GF-D8 (cell line): Measurements from ENCODE around the gene RETNLB.

Experiments used
- DNase-seq: peaks from one replicate; lab custom pipeline; 2025; lab: John Stamatoyannopoulos, UW

RETNLB gene

DNA sequence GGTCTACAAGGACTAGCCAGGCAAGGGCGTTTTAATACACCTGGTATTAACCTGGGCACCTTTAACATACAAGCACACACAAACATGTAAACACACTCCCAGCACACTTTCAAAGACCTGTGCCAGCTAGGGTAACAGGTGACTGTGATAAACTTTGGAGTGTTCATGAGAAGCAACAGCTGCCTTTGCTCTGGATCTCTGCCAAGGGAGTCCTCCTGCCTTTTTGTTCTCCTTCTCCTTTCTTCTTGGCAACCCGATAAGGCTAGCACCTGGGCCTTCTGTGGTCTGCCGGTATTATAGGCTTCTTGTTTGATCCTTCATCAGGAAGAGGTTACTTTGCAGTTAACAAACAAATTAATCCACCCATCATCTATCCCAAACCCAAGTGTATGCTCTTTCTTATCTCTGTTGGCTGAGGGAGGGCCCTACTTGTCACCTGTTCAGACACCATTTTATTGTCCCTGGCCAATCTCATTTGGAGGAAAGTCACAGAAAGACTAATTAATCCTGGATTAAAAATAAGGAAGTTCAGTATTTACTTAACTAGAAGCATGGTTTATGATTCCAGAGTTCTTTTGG, at the start of gene RETNLB:
Gene RETNLB, minus strand, starts transcription at position 7 of the 579 bp plus-strand sequence. CDS start 225 bp downstream, outside the sequence.
- no peak for DNase-seq

GRCh38 chr3:108806316-108806715, 49.1 kb upstream of the RETNLB start:
- DNase-seq = no peak

DNA sequence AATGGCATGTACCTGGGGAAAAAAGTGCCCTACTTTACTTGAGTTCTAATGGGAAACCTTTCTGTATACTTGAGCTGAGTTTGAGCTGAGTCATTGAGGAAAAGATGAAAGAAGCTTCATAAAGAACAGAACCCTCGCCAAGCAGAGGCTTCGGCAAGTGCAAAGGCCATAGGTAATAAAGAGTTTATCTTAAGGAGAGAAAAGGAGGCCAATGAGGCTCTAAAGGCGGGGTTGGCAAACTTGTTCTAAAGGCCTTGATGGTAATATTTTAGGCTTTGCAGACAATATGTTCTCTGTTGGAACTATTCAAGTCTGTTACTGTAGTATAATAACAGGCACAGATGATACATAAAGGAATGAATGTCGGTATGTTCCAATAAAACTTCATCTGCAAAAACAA, 47.8 kb upstream of the RETNLB start:
- no peak for DNase-seq

DNA sequence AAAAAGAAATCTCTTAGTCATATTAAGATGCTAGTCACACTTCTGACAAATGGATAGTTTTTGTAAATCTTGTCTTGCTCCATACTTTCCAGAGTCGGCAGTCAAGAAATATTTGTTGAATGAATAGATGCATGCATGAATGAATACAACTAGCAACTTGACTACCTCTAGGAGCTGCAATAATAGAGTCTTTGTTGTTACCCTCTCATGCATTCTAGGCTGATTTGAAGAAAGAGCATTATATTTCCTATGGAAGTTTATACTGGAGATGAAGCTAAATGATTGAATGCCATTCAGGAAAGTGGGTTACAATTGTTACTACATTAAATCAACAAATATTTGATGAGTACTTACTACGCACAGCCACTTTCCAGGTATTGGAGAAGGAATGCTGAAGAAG, 47.2 kb upstream of the RETNLB start:
- no peak for DNase-seq

GRCh38 chr3:108791473-108791872, 34.3 kb upstream of the RETNLB start:
- no peak for DNase-seq

DNA sequence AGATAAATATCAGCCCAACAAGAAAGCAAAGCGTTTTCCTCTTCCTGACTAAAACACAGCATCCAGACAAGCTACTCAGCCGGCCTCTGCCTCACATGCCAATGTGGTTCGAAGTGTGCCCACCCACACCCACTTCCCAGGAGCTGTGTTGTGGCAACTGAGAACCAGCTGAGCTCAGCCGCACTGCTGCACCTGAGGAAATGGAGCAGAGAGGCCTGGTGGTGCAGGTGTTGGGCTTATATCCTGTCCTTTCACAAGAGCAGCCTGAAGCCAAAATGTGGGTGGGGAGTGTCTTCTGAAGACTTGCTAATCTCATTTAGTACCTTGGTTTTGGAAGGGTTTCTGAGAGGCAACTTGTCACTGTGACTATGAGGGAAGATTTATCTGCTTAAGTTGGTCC, 23.0 kb upstream of the RETNLB start:
- no peak for DNase-seq

DNA sequence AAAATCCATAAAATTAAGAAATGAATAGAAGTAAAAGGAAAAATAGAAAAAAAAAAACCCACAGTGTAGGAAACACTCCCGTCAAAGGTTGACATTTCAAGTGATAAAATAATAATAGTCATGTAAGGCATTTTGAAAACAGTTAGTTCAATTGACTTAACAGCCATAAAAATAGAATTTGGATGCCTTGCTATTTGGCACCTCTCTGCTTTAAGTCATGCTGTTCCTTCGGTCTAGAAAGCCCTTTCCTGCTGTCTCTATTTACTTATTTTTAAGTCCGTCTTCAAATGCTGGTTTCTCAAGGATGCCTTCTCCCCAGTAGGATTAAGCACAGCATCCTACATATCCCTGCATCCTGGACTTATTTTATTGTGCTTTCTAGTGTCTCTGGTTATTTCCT, 22.3 kb upstream of the RETNLB start:
- no peak for DNase-seq

DNA sequence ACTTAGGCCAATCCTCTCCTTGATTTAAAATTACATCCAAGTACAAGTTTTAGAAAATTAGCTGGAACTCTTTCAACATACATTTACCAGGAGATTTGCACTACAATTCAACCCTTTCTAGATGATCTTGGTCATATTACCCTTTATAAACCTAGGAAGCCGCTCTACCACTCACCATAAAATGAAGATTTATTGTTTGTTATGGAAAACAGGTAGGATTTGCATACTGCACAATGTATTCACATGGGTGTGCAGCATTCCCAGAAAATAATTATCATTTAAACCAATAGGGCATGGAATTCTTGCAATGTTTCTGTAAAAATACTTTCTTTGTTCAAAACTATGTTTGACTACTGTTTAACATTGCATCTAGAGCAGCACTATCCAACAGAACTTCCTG, 18.4 kb upstream of the RETNLB start:
- DNase-seq = no peak

GRCh38 chr3:108767253-108767652, 10.0 kb upstream of the RETNLB start:
- no peak for DNase-seq

GRCh38 chr3:108755686-108756085, 1.5 kb downstream of the RETNLB start:
- DNase-seq = no peak

GRCh38 chr3:108744762-108745161, 12.4 kb downstream of the RETNLB start:
- DNase-seq = no peak

GRCh38 chr3:108742929-108743328, 14.3 kb downstream of the RETNLB start:
- no peak for DNase-seq

DNA sequence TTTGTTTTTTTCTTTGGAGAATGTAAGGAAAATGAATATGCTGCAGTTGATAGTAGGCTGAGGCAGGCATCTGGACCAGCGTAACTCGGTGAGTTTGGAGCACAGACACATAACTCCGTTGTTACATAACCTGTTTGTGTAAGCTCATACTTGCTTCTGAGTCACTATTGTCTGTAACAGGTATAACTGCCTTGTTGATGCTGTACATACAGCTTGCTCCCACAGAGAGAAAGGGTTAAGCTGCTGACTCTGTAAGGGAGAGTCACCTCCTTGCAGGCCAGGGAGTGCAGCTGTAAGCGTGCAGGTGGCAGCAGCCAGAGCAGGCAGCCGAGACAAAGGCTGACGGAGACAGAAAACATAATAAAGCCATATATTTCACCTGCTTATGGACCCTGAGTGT, 20.4 kb downstream of the RETNLB start:
- no peak for DNase-seq

- DNase-seq = no peak
These were observed 28.3 kb downstream of the RETNLB start for GRCh38 chr3:108728934-108729333.

DNA sequence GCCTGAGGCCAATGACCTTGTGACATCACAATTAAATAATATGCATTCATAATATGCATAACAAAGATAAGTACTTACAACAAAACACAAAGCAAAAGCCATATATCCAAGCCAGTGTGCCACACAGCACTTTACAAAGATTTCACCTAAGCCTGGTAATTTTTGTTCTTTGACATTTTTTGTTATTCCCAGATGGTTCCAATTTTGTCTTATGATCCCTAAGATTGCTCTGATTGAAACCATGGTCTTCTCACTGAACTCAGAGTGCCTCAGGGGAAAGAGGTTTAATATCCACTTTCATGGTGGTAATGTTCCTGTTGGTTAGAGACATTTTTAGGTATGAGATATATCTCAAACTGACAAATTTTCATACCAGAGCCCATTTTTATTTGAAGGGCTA, 29.1 kb downstream of the RETNLB start:
- no peak for DNase-seq

DNA sequence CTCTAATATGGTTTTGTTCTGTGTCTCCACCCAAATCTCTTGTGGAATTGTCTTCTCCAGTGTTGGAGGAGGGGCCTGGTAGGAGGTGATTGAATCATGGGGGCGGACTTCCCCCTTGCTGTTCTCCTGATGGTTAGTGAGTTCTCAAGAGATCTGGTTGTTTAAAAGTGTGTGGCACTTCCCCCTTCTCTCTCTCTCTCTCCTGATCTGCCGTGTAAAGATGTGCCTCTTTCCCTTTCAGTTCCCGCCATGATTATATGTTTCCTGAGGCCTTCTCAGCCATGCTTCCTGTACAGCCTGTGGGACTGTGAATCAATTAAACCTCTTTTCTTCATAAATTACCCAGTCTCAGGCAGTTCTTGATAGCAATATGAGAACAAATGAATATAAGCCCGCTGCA, 33.1 kb downstream of the RETNLB start:
- no peak for DNase-seq

GRCh38 chr3:108722724-108723123, 34.5 kb downstream of the RETNLB start:
- no peak for DNase-seq

DNA sequence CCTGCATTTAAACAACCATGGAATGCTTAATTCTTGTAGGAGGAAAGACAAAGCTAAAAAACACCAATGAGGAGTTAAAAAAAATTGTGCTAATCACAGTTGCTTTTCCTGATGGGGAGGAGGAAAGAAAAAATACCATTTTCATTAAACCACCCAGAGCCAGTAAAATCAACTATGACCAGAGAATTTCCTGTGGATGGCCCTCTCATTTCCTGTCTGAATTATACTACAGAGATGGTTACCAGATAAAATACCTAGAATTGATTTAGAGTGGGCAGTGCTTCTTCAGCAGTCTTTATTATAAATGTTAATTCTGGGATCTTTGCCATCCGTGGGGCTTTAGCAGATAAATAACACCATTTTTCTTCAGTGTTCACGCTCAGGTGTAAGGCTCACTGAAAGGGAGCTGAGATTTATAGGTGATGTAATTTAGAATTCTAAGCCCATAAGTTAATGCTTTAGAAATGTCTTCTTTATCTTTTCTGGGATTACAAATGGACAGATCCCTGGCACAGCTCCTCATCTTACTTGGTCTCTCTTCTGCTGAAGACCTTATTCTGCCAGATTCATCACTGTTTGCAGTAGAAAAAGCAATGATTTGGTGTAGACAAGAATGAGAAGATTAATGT, 37.9 kb downstream of the RETNLB start:
- DNase-seq = no peak

DNA sequence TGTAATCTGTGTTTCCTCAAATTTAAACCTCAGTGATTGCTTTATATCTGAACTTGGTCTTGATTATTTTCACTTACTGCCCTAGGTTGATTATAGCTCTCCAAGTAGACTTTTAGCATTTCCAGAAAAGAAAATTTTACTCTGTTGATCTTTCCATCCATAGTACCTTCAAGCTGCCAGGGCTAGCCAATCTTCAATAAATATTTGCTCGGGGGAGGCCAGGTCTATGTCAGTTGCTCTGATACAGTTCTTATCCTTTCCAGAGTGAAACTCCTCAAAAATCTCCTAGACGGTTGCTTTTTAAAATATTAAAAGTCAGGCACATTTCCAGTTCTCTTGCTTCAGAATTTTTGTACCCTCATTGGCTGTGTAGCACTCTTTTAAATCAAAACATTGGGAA, 38.8 kb downstream of the RETNLB start:
- no peak for DNase-seq

DNA sequence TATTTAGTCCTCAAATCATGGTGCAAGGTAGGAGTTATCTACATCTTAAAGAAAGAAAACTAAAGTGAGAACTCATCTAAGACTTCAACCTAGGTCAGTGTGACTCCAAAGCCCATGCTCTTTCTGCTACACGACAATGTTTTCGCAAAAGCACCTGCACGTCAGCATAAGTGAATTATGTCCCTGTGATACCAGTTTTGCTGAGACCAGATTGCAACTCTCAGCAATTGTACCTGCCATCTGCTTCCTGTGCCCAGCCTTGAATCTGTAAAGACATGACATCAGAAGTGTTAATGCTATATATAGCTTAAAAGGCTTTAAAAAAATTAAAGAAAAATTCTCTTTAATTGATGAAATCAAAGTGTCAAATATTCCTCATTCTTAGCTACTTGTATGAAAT, 43.4 kb downstream of the RETNLB start:
- no peak for DNase-seq

GRCh38 chr3:108713009-108713516, 44.1 kb downstream of the RETNLB start:
- no peak for DNase-seq
